ENCODE data around the gene RUFY4. TPM values are rescaled to one million over a fixed set of nuclear protein-coding genes. Genes with fewer than 3 reads are reported as not detected.
"Not testable (repeated sequence)": the region's sequence is repeated elsewhere in the genome, so short reads cannot be mapped to it uniquely, and the experiment has no call there.

RUFY4 gene
- total RNA-seq, 1 donor from 2014 or later, result not detected

GRCh38 chr2:218043701-218044109, 25.3 kb upstream of the RUFY4 start:
- DNase-seq (ENCODE audit: extremely low spot score, unreplicated experiment), result no peak
- TF ChIP-seq CTCF (conservative IDR thresholded peaks at IDR 0.05), result no peak
- H3K27ac Mint-ChIP-seq, result no peak overlapping the region
- H3K4me1 Mint-ChIP-seq (ENCODE audit: unreplicated experiment), result no peaks in the 10 kb centered on the region
- no peaks in the 10 kb centered on the region for H3K9me3 Mint-ChIP-seq
- no peaks in the 10 kb centered on the region for H3K36me3 Mint-ChIP-seq
- H3K27me3 Mint-ChIP-seq, result peaks cover 47% of the 10 kb centered on the region
- H3K4me3 Mint-ChIP-seq, result no peak overlapping the region

DNA sequence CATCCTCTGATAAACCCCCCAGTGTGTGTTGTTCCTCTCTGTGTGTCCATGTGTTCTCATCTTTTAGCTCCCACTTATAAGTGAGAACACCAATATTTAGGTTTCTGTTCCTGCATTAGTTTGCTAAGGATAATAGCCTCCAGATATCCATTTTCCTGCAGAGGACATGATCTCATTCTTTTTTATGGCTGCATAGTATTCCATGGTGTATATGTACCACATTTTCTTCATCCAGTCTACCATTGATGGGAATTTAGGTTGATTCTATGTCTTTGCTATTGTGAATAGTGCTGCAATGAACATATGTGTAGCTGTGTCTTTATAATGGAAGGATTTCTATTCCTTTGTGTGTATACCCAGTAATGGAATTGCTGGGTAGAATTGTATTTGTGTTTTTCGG, 24.5 kb upstream of the RUFY4 start:
- not testable (repeated sequence) for H3K9me3 Mint-ChIP-seq
- peaks cover 40% of the 10 kb centered on the region for H3K27me3 Mint-ChIP-seq

DNA sequence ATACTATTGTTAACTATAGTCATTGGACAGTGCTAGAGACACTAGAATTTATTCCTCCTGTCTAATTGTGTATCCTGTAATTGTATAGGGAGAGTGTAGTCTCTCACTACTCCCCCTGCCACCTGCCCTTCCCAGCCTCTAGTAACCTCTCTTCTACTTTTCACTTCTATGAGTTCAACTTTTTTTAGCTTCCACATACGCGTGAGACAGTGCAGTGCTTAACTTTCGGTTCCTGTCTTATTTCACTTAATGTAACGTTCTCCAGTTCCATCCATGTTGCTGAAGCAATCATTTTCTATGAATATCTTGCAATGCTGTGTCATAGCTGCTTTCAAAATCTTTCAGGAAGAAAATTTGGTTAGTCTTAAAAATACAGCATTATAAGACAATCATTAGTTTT, 22.8 kb upstream of the RUFY4 start:
- H3K36me3 Mint-ChIP-seq, result no peaks in the 10 kb centered on the region
- no peak overlapping the region for H3K27ac Mint-ChIP-seq
- H3K4me3 Mint-ChIP-seq, result no peak overlapping the region
- no peaks in the 10 kb centered on the region for H3K4me1 Mint-ChIP-seq (ENCODE audit: unreplicated experiment)
- peaks cover 23% of the 10 kb centered on the region for H3K27me3 Mint-ChIP-seq
- no peak for DNase-seq (ENCODE audit: extremely low spot score, unreplicated experiment)
- TF ChIP-seq CTCF (conservative IDR thresholded peaks at IDR 0.05), result no peak
- no peaks in the 10 kb centered on the region for H3K9me3 Mint-ChIP-seq

More for the DNA sequence above, 24.5 kb upstream of the RUFY4 start:
- H3K4me1 Mint-ChIP-seq (ENCODE audit: unreplicated experiment); DNase-seq (ENCODE audit: extremely low spot score, unreplicated experiment); H3K27ac Mint-ChIP-seq; H3K36me3 Mint-ChIP-seq; H3K4me3 Mint-ChIP-seq: not testable (repeated sequence)

GRCh38 chr2:218047536-218048225, 21.4 kb upstream of the RUFY4 start:
- Mint-ChIP-seq H3K4me3 (no peak overlapping the region), H3K4me1 (ENCODE audit: unreplicated experiment) (no peaks in the 10 kb centered on the region), H3K36me3 (no peaks in the 10 kb centered on the region), H3K9me3 (no peaks in the 10 kb centered on the region), H3K27me3 (peaks cover 11% of the 10 kb centered on the region), H3K27ac (no peak overlapping the region)
- TF ChIP-seq CTCF (conservative IDR thresholded peaks at IDR 0.05), result no peak
- no peak for DNase-seq (ENCODE audit: extremely low spot score, unreplicated experiment)

DNA sequence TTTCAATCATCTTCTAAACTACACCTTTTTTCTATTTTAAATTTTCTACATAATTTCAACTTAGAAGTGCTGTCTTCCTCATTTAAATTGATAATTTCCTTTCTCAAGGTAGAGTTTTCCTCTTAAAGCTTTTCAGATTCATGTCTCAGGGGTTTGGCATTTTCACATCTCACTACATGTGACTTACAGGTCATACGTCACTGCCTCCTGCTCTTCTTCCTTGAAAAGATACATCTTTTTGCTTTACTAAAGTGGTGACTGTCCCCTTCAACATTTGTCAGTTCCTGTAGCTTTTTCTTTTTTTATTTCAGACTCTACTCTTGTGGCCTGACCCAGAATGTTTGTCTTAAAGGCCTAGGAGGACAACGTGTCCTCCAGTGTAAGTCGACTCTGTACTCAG, 17.1 kb upstream of the RUFY4 start:
- no peak for TF ChIP-seq CTCF (conservative IDR thresholded peaks at IDR 0.05)
- Mint-ChIP-seq H3K27me3 (peaks cover 8% of the 10 kb centered on the region), H3K4me3 (no peak overlapping the region), H3K36me3 (no peaks in the 10 kb centered on the region), H3K4me1 (ENCODE audit: unreplicated experiment) (no peaks in the 10 kb centered on the region), H3K9me3 (no peaks in the 10 kb centered on the region), H3K27ac (no peak overlapping the region)
- DNase-seq (ENCODE audit: extremely low spot score, unreplicated experiment), result no peak

- DNase-seq (ENCODE audit: extremely low spot score, unreplicated experiment), result no peak
- no peak overlapping the region for H3K4me3 Mint-ChIP-seq
- H3K36me3 Mint-ChIP-seq, result no peaks in the 10 kb centered on the region
- H3K27me3 Mint-ChIP-seq, result peaks cover 44% of the 10 kb centered on the region
- no peak overlapping the region for H3K27ac Mint-ChIP-seq
- no peak for TF ChIP-seq CTCF (conservative IDR thresholded peaks at IDR 0.05)
- no peaks in the 10 kb centered on the region for H3K4me1 Mint-ChIP-seq (ENCODE audit: unreplicated experiment)
- no peaks in the 10 kb centered on the region for H3K9me3 Mint-ChIP-seq
Observed at GRCh38 chr2:218059289-218059688, 9.8 kb upstream of the RUFY4 start.
